ENCODE measurements around the gene EGFR. TPM values are rescaled to one million over a fixed set of nuclear protein-coding genes. Genes with fewer than 3 reads are reported as not detected.

EGFR gene
- polyA plus RNA-seq, 1 of the 3 experiments (the other 2 are of a cell fraction) = 37.6 TPM

GRCh38 chr7:55138663-55139062 is 119.8 kb downstream of the EGFR start:
- Histone ChIP-seq H3K4me1 (ENCODE audit: control insufficient read depth in 1 of 2, insufficient read depth in 2 of 2, low read depth in 1 of 2, low read length in 1 of 2) (peaks cover 9 to 10% of the 10 kb centered on the region in 2 experiments; a peak in 2 of 4 replicates), H3K4me3 (ENCODE audit: low read depth in 2 of 2, low read length in 1 of 2) (no peak overlapping the region), H3K27me3 (ENCODE audit: insufficient read depth) (no peaks in the 10 kb centered on the region), H4K20me1 (ENCODE audit: insufficient read depth) (no peaks in the 10 kb centered on the region), H3K9ac (no peak overlapping the region), H3K9me2 (no peaks in the 10 kb centered on the region), H3K79me2 (ENCODE audit: insufficient read depth) (peaks cover 78% of the 10 kb centered on the region), H2AFZ (ENCODE audit: low read depth) (no peak overlapping the region), H3K4me2 (no peak overlapping the region), H3F3A (replicated peaks; ENCODE audit: insufficient read depth) (peaks cover 19% of the 10 kb centered on the region), H3K36me3 (replicated peaks in 1 of 2; ENCODE audit: control insufficient read depth in 1 of 2, insufficient read depth in 2 of 2, low read length in 1 of 2) (peaks cover 14 to 70% of the 10 kb centered on the region in 2 experiments), H3K27ac (ENCODE audit: low read depth in 2 of 2, low read length in 1 of 2) (no peak overlapping the region), H3K9me3 (no peaks in the 10 kb centered on the region)
- ChIA-PET CTCF (interaction anchor here (3.0 kb wide), 1 partner anchor 116 kb away, joined by 17 read pairs; no protein-coding TSS in a partner anchor), POLR2A (no interaction called here)
- 94% methylated on average over 2 of the region's 2 CpGs for WGBS (ENCODE audit: low lambda C conversion rate)
- TF ChIP-seq RFX5 (IDR thresholded peaks at IDR 0.05; ENCODE audit: low read length) (no peak), PBX3 (IDR thresholded peaks at IDR 0.05) (no peak), REST (IDR thresholded peaks at IDR 0.05; ENCODE audit: low read depth, low read length) (no peak), GABPA (IDR thresholded peaks at IDR 0.05; ENCODE audit: low read depth) (no peak), POLR2AphosphoS5 (IDR thresholded peaks at IDR 0.05; ENCODE audit: low read depth, low read length) (no peak), NFIC (IDR thresholded peaks at IDR 0.05; ENCODE audit: borderline replicate concordance) (no peak), SMC3 (IDR thresholded peaks at IDR 0.05; ENCODE audit: low read depth, low read length) (no peak), TEAD4 (IDR thresholded peaks at IDR 0.05; ENCODE audit: borderline replicate concordance, insufficient read depth) (no peak), YY1 (IDR thresholded peaks at IDR 0.05; ENCODE audit: low read depth) (no peak), EP300 (IDR thresholded peaks at IDR 0.05; ENCODE audit: borderline replicate concordance in 1 of 2, low read depth in 1 of 2, low read length in 1 of 2) (no peak), IRF3 (IDR thresholded peaks at IDR 0.05; ENCODE audit: low read depth, low read length) (no peak), FOSL2 (IDR thresholded peaks at IDR 0.05; ENCODE audit: borderline replicate concordance, low read depth) (no peak), RXRA (IDR thresholded peaks at IDR 0.05; ENCODE audit: borderline replicate concordance, low read depth) (no peak), CHD2 (IDR thresholded peaks at IDR 0.05; ENCODE audit: low read length, partially characterized antibody) (no peak), MXI1 (IDR thresholded peaks at IDR 0.05; ENCODE audit: low read depth, low read length) (no peak), FOXM1 (IDR thresholded peaks at IDR 0.05; ENCODE audit: low read depth) (no peak), MAX (IDR thresholded peaks at IDR 0.05; ENCODE audit: low read depth) (no peak), RCOR1 (IDR thresholded peaks at IDR 0.05; ENCODE audit: low read length) (no peak), ELF1 (IDR thresholded peaks at IDR 0.05) (no peak), SIN3A (IDR thresholded peaks at IDR 0.05; ENCODE audit: borderline replicate concordance, low read depth, low read length) (no peak)
- DNase-seq = no peak

All from SK-N-SH (cell line).